Measurements from ENCODE around the gene GABRG3.

The GABRG3 gene

DNA sequence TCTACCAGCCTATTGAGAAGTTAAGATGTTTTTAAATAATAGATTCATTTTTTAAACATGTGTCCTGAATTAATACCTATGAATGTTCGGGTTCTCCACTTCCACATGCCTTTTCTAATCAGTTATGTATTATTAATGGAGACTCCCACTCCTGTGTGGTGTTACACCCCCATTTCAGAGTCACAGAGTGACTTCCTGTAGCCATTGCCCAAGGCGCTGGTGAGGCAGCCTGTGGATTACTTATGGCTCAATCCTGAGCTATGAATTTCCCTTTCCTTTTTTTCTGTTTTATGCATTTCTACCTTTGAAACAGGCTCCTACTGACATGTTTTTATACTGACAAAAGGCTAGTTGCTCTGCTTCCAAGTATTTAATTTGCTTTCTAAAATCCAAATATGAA lies 162.3 kb downstream of the GABRG3 start:
- Histone ChIP-seq H3K27me3 (ENCODE audit: insufficient read depth, poor library complexity, severe bottlenecking) (no peaks in the 10 kb centered on the region), H3K4me3 (replicated peaks; ENCODE audit: insufficient read depth, low read length) (no peak overlapping the region), H3K27ac (replicated peaks) (no peak overlapping the region)
- no peak for DNase-seq (ENCODE audit: low read depth in 1 of 2, low spot score in 1 of 2)
- TF ChIP-seq POLR2AphosphoS5 (IDR thresholded peaks at IDR 0.05; ENCODE audit: low read depth) (no peak), SPI1 (IDR thresholded peaks at IDR 0.05; ENCODE audit: borderline replicate concordance, low read depth) (no peak), GABPA (IDR thresholded peaks at IDR 0.05; ENCODE audit: low read depth) (no peak)
- TF ChIP-seq, protein P1, sequence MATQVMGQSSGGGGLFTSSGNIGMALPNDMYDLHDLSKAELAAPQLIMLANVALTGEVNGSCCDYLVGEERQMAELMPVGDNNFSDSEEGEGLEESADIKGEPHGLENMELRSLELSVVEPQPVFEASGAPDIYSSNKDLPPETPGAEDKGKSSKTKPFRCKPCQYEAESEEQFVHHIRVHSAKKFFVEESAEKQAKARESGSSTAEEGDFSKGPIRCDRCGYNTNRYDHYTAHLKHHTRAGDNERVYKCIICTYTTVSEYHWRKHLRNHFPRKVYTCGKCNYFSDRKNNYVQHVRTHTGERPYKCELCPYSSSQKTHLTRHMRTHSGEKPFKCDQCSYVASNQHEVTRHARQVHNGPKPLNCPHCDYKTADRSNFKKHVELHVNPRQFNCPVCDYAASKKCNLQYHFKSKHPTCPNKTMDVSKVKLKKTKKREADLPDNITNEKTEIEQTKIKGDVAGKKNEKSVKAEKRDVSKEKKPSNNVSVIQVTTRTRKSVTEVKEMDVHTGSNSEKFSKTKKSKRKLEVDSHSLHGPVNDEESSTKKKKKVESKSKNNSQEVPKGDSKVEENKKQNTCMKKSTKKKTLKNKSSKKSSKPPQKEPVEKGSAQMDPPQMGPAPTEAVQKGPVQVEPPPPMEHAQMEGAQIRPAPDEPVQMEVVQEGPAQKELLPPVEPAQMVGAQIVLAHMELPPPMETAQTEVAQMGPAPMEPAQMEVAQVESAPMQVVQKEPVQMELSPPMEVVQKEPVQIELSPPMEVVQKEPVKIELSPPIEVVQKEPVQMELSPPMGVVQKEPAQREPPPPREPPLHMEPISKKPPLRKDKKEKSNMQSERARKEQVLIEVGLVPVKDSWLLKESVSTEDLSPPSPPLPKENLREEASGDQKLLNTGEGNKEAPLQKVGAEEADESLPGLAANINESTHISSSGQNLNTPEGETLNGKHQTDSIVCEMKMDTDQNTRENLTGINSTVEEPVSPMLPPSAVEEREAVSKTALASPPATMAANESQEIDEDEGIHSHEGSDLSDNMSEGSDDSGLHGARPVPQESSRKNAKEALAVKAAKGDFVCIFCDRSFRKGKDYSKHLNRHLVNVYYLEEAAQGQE (IDR thresholded peaks at IDR 0.05; ENCODE audit: insufficient replicate concordance, low read depth) = no peak
- TF ChIP-seq, protein P2, sequence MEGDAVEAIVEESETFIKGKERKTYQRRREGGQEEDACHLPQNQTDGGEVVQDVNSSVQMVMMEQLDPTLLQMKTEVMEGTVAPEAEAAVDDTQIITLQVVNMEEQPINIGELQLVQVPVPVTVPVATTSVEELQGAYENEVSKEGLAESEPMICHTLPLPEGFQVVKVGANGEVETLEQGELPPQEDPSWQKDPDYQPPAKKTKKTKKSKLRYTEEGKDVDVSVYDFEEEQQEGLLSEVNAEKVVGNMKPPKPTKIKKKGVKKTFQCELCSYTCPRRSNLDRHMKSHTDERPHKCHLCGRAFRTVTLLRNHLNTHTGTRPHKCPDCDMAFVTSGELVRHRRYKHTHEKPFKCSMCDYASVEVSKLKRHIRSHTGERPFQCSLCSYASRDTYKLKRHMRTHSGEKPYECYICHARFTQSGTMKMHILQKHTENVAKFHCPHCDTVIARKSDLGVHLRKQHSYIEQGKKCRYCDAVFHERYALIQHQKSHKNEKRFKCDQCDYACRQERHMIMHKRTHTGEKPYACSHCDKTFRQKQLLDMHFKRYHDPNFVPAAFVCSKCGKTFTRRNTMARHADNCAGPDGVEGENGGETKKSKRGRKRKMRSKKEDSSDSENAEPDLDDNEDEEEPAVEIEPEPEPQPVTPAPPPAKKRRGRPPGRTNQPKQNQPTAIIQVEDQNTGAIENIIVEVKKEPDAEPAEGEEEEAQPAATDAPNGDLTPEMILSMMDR (IDR thresholded peaks at IDR 0.05; ENCODE audit: insufficient read depth, low read length) = no peak

DNA sequence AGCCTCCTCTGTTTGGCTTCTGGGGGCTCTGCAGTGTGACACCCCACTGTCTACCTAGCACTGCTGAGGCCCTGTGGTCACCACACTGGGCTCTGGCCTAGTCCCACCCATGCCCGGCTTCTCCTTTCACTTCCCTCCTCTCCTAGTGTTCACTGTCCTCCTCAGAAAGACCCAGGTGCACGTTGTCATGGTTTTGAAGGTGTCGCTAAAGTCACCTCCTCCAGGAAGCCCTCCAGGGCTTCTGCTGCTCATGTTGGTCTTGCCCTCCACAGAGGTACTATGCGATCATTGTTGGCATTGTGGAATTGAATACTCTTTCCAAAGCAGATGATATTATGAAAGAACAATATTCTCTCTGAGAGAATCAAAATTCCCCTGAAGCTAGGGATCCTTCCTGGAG lies 163.5 kb downstream of the GABRG3 start:
- Histone ChIP-seq H3K27ac (replicated peaks) (no peak overlapping the region), H3K4me3 (replicated peaks; ENCODE audit: insufficient read depth, low read length) (no peak overlapping the region), H3K27me3 (ENCODE audit: insufficient read depth, poor library complexity, severe bottlenecking) (no peaks in the 10 kb centered on the region)
- TF ChIP-seq POLR2AphosphoS5 (IDR thresholded peaks at IDR 0.05; ENCODE audit: low read depth) = no peak
- TF ChIP-seq, protein P2 (IDR thresholded peaks at IDR 0.05; ENCODE audit: insufficient read depth, low read length) = no peak
- no peak for TF ChIP-seq GABPA (IDR thresholded peaks at IDR 0.05; ENCODE audit: low read depth)
- no peak for TF ChIP-seq SPI1 (IDR thresholded peaks at IDR 0.05; ENCODE audit: borderline replicate concordance, low read depth)
- TF ChIP-seq, protein P1 (IDR thresholded peaks at IDR 0.05; ENCODE audit: insufficient replicate concordance, low read depth) = no peak
- no peak for DNase-seq (ENCODE audit: low read depth in 1 of 2, low spot score in 1 of 2)

DNA sequence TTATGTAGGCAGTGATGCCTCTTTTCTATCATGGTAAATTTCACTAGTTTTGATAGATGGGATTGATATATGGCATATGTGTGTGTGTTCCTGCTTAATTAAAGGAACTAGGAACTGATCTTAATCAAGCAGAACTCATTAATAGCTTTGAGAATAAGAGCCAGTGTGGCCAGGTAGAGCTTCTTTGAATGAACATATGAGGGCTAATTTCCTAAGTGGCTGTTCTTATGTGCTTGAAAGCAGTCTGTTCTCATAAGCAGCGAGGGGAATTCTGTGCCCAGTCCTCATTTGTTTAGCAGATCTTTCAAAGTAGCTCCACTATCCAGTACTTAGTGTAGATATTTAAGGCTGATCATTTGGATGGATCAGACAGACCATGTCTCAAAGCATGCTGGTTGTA lies 164.2 kb downstream of the GABRG3 start:
- H3K27me3 ChIP-seq (ENCODE audit: insufficient read depth, poor library complexity, severe bottlenecking) = no peaks in the 10 kb centered on the region
- no peak for DNase-seq (ENCODE audit: low read depth in 1 of 2, low spot score in 1 of 2)
- H3K4me3 ChIP-seq (replicated peaks; ENCODE audit: insufficient read depth, low read length) = no peak overlapping the region
- TF ChIP-seq, protein P1 (IDR thresholded peaks at IDR 0.05; ENCODE audit: insufficient replicate concordance, low read depth) = no peak
- TF ChIP-seq POLR2AphosphoS5 (IDR thresholded peaks at IDR 0.05; ENCODE audit: low read depth) (no peak), SPI1 (IDR thresholded peaks at IDR 0.05; ENCODE audit: borderline replicate concordance, low read depth) (no peak)
- no peak overlapping the region for H3K27ac ChIP-seq (replicated peaks)

All from HL-60 (cell line).